ENCODE data around the gene HEPHL1. TPM values are rescaled to one million over a fixed set of nuclear protein-coding genes. Genes with fewer than 3 reads are reported as not detected.
A peak's percentile ranks its signal among the peaks of the same experiment; 100 is the strongest.

The HEPHL1 gene
- total RNA-seq, 1 donor from 2014 or later: 0.26 TPM

- TF ChIP-seq, protein P1, sequence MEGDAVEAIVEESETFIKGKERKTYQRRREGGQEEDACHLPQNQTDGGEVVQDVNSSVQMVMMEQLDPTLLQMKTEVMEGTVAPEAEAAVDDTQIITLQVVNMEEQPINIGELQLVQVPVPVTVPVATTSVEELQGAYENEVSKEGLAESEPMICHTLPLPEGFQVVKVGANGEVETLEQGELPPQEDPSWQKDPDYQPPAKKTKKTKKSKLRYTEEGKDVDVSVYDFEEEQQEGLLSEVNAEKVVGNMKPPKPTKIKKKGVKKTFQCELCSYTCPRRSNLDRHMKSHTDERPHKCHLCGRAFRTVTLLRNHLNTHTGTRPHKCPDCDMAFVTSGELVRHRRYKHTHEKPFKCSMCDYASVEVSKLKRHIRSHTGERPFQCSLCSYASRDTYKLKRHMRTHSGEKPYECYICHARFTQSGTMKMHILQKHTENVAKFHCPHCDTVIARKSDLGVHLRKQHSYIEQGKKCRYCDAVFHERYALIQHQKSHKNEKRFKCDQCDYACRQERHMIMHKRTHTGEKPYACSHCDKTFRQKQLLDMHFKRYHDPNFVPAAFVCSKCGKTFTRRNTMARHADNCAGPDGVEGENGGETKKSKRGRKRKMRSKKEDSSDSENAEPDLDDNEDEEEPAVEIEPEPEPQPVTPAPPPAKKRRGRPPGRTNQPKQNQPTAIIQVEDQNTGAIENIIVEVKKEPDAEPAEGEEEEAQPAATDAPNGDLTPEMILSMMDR (IDR thresholded peaks at IDR 0.05; ENCODE audit: insufficient read depth, low read length, severe bottlenecking): no peak
- DNase-seq (ENCODE audit: low read depth): peak; percentile 80
- FAIRE-seq: peak; percentile 83
- no peaks in the 10 kb centered on the region for H3K36me3 ChIP-seq (ENCODE audit: control insufficient read depth, insufficient read depth, low read length)
- no peaks in the 10 kb centered on the region for H3K27me3 ChIP-seq (ENCODE audit: control insufficient read depth, insufficient read depth, low read length)
- no peak overlapping the region for H3K4me3 ChIP-seq (ENCODE audit: low read depth, low read length)
Observed at GRCh38 chr11:94010136-94010535, 11.0 kb upstream of the HEPHL1 start.

DNA sequence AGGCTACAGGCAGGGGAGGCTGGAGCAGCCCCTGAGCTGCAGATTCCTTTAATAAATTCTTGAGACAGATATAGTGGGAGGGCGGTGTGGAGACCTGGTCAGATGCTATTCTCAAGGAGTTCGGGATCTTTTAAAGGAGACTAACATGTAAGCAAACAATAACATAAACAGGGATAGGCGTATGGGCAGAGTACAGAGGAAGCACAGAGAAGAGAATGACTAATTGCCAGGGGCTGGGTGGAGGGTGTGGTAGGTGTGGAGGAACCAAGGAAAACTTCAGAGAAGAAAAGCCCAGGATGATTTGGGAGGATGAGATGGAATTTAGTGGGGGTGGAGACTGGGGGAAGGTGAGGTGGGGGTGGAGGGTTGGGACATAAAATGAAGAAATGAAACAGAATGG, 9.7 kb upstream of the HEPHL1 start:
- Histone ChIP-seq H3K36me3 (ENCODE audit: control insufficient read depth, insufficient read depth, low read length) (no peaks in the 10 kb centered on the region), H3K27me3 (ENCODE audit: control insufficient read depth, insufficient read depth, low read length) (no peaks in the 10 kb centered on the region), H3K4me3 (ENCODE audit: low read depth, low read length) (no peak overlapping the region)
- TF ChIP-seq, protein P1 (IDR thresholded peaks at IDR 0.05; ENCODE audit: insufficient read depth, low read length, severe bottlenecking): no peak
- FAIRE-seq (no peak), DNase-seq (ENCODE audit: low read depth) (peak; percentile 78)

DNA sequence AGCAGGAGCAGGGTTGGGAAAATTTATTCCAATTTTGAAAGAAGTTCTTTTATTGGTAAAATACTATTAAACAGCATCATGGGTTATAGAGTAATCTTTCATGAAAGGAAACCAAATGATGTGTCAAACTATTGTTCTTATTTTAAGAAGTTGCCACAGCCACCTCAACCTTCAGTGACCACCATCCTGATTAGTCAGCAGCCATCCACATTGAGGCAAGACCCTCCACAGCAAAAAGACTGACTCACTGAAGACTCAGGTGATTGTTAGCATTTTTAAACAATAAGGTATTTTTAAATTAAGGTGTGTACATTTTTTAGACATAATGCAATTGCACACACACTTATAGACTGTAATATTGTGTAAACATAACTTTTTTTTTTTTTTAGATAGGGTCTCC, 3.7 kb upstream of the HEPHL1 start:
- FAIRE-seq (no peak), DNase-seq (ENCODE audit: low read depth) (peak; percentile 95)
- H3K27me3 ChIP-seq (ENCODE audit: control insufficient read depth, insufficient read depth, low read length): no peaks in the 10 kb centered on the region
- H3K4me3 ChIP-seq (ENCODE audit: low read depth, low read length): no peak overlapping the region
- no peaks in the 10 kb centered on the region for H3K36me3 ChIP-seq (ENCODE audit: control insufficient read depth, insufficient read depth, low read length)
- TF ChIP-seq, protein P1 (IDR thresholded peaks at IDR 0.05; ENCODE audit: insufficient read depth, low read length, severe bottlenecking): no peak

- no peak overlapping the region for H3K4me3 ChIP-seq (ENCODE audit: low read depth, low read length)
- DNase-seq (ENCODE audit: low read depth) (peak; percentile 67), FAIRE-seq (no peak)
- TF ChIP-seq, protein P1 (IDR thresholded peaks at IDR 0.05; ENCODE audit: insufficient read depth, low read length, severe bottlenecking): no peak
- no peaks in the 10 kb centered on the region for H3K27me3 ChIP-seq (ENCODE audit: control insufficient read depth, insufficient read depth, low read length)
- H3K36me3 ChIP-seq (ENCODE audit: control insufficient read depth, insufficient read depth, low read length): no peaks in the 10 kb centered on the region
Observed at GRCh38 chr11:94018721-94019120, 2.4 kb upstream of the HEPHL1 start.

DNA sequence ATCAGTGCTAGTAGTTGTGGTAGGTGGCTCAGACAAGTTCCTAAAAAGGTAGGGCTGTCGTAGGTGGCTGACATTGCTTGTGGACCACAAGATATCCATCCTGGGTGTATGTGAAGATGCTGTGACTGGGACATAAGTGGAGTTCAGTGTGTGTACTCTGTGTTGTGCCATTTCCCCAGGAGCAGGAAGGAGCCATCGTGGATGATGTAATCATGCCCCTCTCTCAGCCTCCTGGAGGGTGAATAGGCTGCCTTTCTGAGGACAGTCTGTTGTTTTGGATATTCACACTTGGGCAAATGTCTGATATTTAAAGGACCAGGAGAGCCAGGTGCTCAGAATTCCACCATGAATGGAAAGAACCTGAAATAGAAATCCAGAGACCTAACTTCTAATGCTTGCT, 2.7 kb downstream of the HEPHL1 start:
- no peak for DNase-seq (ENCODE audit: low read depth)
- no peak for FAIRE-seq

DNA sequence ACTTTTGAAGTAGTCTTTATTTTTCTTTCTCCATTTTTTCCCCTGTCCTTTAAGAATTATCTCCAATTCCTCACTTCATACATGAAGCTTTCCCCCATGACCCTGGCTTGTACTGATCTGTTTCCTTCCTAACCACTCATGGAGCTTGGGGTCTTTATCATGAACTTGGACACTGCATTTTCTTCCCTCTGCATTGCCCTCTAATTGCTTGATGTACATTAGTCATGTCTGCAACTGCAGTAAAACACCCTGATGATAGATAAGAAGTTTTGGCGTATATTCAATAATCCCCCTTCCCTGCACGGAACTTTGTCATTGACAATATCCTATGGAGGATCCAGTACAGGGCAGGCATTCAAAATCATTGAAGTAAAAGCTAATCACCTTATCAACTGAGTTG, 3.4 kb downstream of the HEPHL1 start:
- TF ChIP-seq, protein P1 (IDR thresholded peaks at IDR 0.05; ENCODE audit: insufficient read depth, low read length, severe bottlenecking): no peak
- no peak for DNase-seq (ENCODE audit: low read depth)
- no peak overlapping the region for H3K4me3 ChIP-seq (ENCODE audit: low read depth, low read length)
- FAIRE-seq: no peak
- no peaks in the 10 kb centered on the region for H3K36me3 ChIP-seq (ENCODE audit: control insufficient read depth, insufficient read depth, low read length)
- no peaks in the 10 kb centered on the region for H3K27me3 ChIP-seq (ENCODE audit: control insufficient read depth, insufficient read depth, low read length)

More for the DNA sequence above, 2.7 kb downstream of the HEPHL1 start:
- no peak overlapping the region for H3K4me3 ChIP-seq (ENCODE audit: low read depth, low read length)
- H3K36me3 ChIP-seq (ENCODE audit: control insufficient read depth, insufficient read depth, low read length): no peaks in the 10 kb centered on the region
- TF ChIP-seq, protein P1 (IDR thresholded peaks at IDR 0.05; ENCODE audit: insufficient read depth, low read length, severe bottlenecking): no peak
- no peaks in the 10 kb centered on the region for H3K27me3 ChIP-seq (ENCODE audit: control insufficient read depth, insufficient read depth, low read length)

All from bronchial epithelial cell (primary cell).